PC-9 (cell line): ENCODE results near the gene ACY1.

Experiments used
- EZH2 ChIP-seq: fragments of 200-600 bp; sonication (generic); IDR thresholded peaks from 2 replicates; pipeline ENCODE4 v1.8.0; 2017; ENCODE audit warnings: antibody characterized with exemption, low read depth
- TF ChIP-seq, protein P1 (sequence below): fragments of 200-600 bp; sonication (generic); conservative IDR thresholded peaks from 2 replicates; pipeline ENCODE4 v1.6.1; 2017; ENCODE audit warnings: mixed run types, antibody characterized with exemption, mild to moderate bottlenecking, moderate library complexity

GRCh38 chr3:52034651-52035050 is 51.3 kb downstream of the ACY1 start:
- TF ChIP-seq, protein P1, sequence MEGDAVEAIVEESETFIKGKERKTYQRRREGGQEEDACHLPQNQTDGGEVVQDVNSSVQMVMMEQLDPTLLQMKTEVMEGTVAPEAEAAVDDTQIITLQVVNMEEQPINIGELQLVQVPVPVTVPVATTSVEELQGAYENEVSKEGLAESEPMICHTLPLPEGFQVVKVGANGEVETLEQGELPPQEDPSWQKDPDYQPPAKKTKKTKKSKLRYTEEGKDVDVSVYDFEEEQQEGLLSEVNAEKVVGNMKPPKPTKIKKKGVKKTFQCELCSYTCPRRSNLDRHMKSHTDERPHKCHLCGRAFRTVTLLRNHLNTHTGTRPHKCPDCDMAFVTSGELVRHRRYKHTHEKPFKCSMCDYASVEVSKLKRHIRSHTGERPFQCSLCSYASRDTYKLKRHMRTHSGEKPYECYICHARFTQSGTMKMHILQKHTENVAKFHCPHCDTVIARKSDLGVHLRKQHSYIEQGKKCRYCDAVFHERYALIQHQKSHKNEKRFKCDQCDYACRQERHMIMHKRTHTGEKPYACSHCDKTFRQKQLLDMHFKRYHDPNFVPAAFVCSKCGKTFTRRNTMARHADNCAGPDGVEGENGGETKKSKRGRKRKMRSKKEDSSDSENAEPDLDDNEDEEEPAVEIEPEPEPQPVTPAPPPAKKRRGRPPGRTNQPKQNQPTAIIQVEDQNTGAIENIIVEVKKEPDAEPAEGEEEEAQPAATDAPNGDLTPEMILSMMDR = no peak
- TF ChIP-seq EZH2 = no peak
